Measurements from ENCODE around the gene MCC. TPM values are rescaled to one million over a fixed set of nuclear protein-coding genes. Genes with fewer than 3 reads are reported as not detected.

The MCC gene
- total RNA-seq, 3 donors from 2014 or later = 24.3 to 46.5 (median 29.4) TPM

DNA sequence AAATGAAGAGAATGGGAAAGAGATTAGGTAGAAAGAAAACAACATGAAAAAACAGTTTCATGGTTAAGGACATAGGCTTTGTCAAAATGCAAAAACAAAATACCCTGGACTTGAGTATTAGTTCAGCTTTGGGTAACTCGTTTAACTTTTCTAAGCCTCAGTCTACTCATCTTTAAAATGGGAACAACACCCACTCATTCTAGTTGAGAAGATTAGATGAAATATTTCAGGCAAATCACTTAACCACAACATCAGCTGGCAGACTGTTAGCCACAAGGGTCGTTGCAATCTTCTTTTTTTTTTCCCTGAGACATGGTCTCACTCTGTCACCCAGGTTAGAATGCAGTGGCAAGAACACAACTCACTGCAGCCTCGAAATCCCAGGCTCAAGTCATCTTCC is 326.0 kb downstream of the MCC start:
- Histone ChIP-seq H3K4me1 (peaks cover 0 to 5% of the 10 kb centered on the region in 2 donors), H3K27me3 (no peaks in the 10 kb centered on the region), H3K4me3 (no peak overlapping the region), H3K27ac (no peak overlapping the region), H3K9me3 (no peaks in the 10 kb centered on the region), H3K36me3 (no peaks in the 10 kb centered on the region)
- TF ChIP-seq, protein P1, sequence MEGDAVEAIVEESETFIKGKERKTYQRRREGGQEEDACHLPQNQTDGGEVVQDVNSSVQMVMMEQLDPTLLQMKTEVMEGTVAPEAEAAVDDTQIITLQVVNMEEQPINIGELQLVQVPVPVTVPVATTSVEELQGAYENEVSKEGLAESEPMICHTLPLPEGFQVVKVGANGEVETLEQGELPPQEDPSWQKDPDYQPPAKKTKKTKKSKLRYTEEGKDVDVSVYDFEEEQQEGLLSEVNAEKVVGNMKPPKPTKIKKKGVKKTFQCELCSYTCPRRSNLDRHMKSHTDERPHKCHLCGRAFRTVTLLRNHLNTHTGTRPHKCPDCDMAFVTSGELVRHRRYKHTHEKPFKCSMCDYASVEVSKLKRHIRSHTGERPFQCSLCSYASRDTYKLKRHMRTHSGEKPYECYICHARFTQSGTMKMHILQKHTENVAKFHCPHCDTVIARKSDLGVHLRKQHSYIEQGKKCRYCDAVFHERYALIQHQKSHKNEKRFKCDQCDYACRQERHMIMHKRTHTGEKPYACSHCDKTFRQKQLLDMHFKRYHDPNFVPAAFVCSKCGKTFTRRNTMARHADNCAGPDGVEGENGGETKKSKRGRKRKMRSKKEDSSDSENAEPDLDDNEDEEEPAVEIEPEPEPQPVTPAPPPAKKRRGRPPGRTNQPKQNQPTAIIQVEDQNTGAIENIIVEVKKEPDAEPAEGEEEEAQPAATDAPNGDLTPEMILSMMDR (IDR thresholded peaks at IDR 0.05) = no peak
- TF ChIP-seq POLR2A (IDR thresholded peaks at IDR 0.05) (no peak), POLR2AphosphoS5 (IDR thresholded peaks at IDR 0.05) (no peak)
- intact Hi-C loops (cut with DNase I; ENCODE audit: low total_unique reads) = no loop called here
- no peak for DNase-seq (ENCODE audit: low spot score in 2 of 2)

GRCh38 chr5:113161806-113162205 is 326.4 kb downstream of the MCC start:
- intact Hi-C loops (cut with DNase I; ENCODE audit: low total_unique reads) = no loop called here

DNA sequence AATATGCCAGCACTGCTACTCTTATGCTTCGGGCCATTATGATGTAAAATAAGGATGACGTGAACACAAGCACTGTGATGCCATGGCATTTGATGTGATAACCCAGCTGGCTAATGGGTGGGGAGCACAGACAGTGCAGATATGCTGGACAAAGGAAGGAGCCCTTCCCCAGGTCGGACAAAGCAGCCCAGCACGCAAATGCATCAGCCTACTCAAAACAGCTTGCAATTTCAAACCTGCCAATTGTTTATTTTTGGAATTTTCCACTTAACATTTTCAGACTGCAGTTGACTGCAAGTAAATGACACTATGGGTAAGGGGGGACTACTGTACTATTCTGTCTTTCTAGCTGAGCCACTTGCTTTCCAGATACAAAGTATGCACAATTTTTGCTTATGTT is 330.4 kb downstream of the MCC start:
- no peak for DNase-seq (ENCODE audit: low spot score in 2 of 2)
- Histone ChIP-seq H3K36me3 (no peaks in the 10 kb centered on the region), H3K9me3 (no peaks in the 10 kb centered on the region), H3K27me3 (no peaks in the 10 kb centered on the region), H3K27ac (no peak overlapping the region), H3K4me3 (no peak overlapping the region), H3K4me1 (no peaks in the 10 kb centered on the region)
- TF ChIP-seq POLR2AphosphoS5 (IDR thresholded peaks at IDR 0.05) (no peak), POLR2A (IDR thresholded peaks at IDR 0.05) (no peak)
- TF ChIP-seq, protein P1 (IDR thresholded peaks at IDR 0.05) = no peak
- intact Hi-C loops (cut with DNase I; ENCODE audit: low total_unique reads) = no loop called here

More at GRCh38 chr5:113161806-113162205, 326.4 kb downstream of the MCC start:
- no peak overlapping the region for H3K4me3 ChIP-seq
- TF ChIP-seq, protein P1 (IDR thresholded peaks at IDR 0.05) = no peak
- TF ChIP-seq POLR2AphosphoS5 (IDR thresholded peaks at IDR 0.05) (no peak), POLR2A (IDR thresholded peaks at IDR 0.05) (no peak)
- no peak overlapping the region for H3K27ac ChIP-seq
- H3K4me1 ChIP-seq = peaks cover 0 to 5% of the 10 kb centered on the region in 2 donors
- H3K9me3 ChIP-seq = no peaks in the 10 kb centered on the region
- no peaks in the 10 kb centered on the region for H3K36me3 ChIP-seq
- no peaks in the 10 kb centered on the region for H3K27me3 ChIP-seq
- peak in 1 of 2 donors; percentile 27 for DNase-seq (ENCODE audit: low spot score in 2 of 2)

- intact Hi-C loops (cut with DNase I; ENCODE audit: low total_unique reads) = no loop called here
- Histone ChIP-seq H3K4me3 (no peak overlapping the region), H3K36me3 (no peaks in the 10 kb centered on the region), H3K9me3 (no peaks in the 10 kb centered on the region), H3K27me3 (no peaks in the 10 kb centered on the region), H3K4me1 (no peaks in the 10 kb centered on the region), H3K27ac (no peak overlapping the region)
- TF ChIP-seq, protein P1 (IDR thresholded peaks at IDR 0.05) = no peak
- TF ChIP-seq POLR2AphosphoS5 (IDR thresholded peaks at IDR 0.05) = no peak
- no peak for TF ChIP-seq POLR2A (IDR thresholded peaks at IDR 0.05)
- DNase-seq (ENCODE audit: low spot score in 2 of 2) = no peak
These were observed 331.9 kb downstream of the MCC start for GRCh38 chr5:113156271-113156877.

- Histone ChIP-seq H3K36me3 (no peaks in the 10 kb centered on the region), H3K4me1 (no peaks in the 10 kb centered on the region), H3K9me3 (no peaks in the 10 kb centered on the region), H3K4me3 (no peak overlapping the region), H3K27ac (no peak overlapping the region), H3K27me3 (no peaks in the 10 kb centered on the region)
- DNase-seq (ENCODE audit: low spot score in 2 of 2) = no peak
- intact Hi-C loops (cut with DNase I; ENCODE audit: low total_unique reads) = no loop called here
- TF ChIP-seq POLR2A (IDR thresholded peaks at IDR 0.05) = no peak
- TF ChIP-seq POLR2AphosphoS5 (IDR thresholded peaks at IDR 0.05) = no peak
- TF ChIP-seq, protein P1 (IDR thresholded peaks at IDR 0.05) = no peak
These were observed 334.6 kb downstream of the MCC start for GRCh38 chr5:113153512-113154097.

All from breast epithelium (tissue), 4 donors.